ENCODE results near the gene CKMT1B.
"Not testable (repeated sequence)": the region's sequence is repeated elsewhere in the genome, so short reads cannot be mapped to it uniquely, and the experiment has no call there.

DNA sequence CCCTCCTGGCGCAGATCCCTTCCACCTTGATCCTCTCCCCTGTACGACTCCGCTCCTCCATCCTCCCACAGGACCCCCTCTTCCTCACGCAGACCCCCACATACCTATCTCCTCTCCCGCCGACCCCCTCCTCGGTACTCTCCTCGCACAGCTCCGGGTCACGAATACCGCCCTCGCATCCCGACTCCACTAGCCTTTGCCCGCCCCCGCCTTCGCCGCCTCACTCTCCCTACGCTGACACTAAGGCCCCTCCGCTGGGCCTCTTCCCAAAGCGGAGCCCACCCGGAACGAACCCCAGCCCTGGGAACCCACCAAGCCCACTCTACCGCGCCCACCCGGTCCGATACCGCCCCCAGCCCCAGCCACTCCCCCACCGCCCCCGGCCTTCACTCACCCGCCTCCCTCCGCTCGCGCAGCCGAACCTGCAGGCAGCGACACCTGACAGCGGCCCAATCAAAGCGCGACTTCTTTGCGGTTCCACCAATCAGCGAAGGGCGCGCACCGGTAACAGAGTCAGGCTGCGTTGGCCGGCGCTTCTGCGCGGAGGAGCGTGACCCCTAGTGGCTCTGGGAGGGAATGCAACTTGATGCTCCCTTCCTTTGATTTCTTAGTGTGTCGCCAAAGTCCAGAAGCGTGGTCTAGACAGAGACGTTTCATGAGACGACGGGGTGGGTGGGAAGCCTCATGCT is 3.9 kb upstream of the CKMT1B start, which contains the start of gene PPIP5K1:
- TF ChIP-seq POLR2A (IDR thresholded peaks at IDR 0.05; ENCODE audit: low read length); GATA1 (IDR thresholded peaks at IDR 0.05; ENCODE audit: low read depth, low read length): not testable (repeated sequence)

Measured in erythroblast (primary cell).